GM23248 (cell line): ENCODE data around the gene HDGFL2.

Experiments
- EZH2 ChIP-seq: fragments of 200-600 bp; sonication (generic); IDR thresholded peaks from 2 replicates; pipeline ENCODE4 v1.6.1; 2018; ENCODE audit warnings: antibody characterized with exemption, mild to moderate bottlenecking; ENCODE audit not compliant: insufficient read depth, poor library complexity, severe bottlenecking
- EZH2phosphoT487 ChIP-seq: fragments of 200-600 bp; sonication (generic); IDR thresholded peaks from 2 replicates; pipeline ENCODE4 v1.6.1; 2018; ENCODE audit warnings: antibody characterized with exemption, moderate library complexity, mild to moderate bottlenecking, low read depth; ENCODE audit not compliant: insufficient read depth

DNA sequence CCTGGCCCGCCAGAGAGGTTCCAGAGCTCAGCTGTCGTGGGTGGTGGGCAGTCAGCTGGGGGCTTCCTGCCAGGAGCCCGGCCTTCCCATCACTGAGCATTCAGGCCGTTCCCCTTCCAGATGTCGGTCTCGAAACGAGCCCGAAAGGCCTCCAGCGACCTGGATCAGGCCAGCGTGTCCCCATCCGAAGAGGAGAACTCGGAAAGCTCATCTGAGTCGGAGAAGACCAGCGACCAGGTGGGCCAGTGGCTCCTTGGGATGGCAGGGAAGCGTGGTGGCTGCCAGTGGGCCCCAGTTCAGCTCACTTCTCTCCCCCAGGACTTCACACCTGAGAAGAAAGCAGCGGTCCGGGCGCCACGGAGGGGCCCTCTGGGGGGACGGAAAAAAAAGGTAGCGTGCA lies 19.3 kb downstream of the HDGFL2 start:
- TF ChIP-seq EZH2: no peak
- TF ChIP-seq EZH2phosphoT487: no peak
